Adrenal gland (tissue), 5 donors: ENCODE results near the gene DMXL1.

Source experiments
- POLR2A ChIP-seq, 2 donors: fragments of 450-650 bp; IDR thresholded peaks; one replicate each; pipeline ENCODE4 v1.6.1; 2017; ENCODE audit warnings: antibody characterized with exemption in 2 of 2, mild to moderate bottlenecking in 2 of 2, moderate library complexity in 1 of 2
- TF ChIP-seq, protein P1 (sequence below), 6 experiments: fragments of 450-650 bp in 4 of 6; fragments of 200-600 bp in 2 of 6; sonication (generic) in 1 of 6; IDR thresholded peaks; 1 replicate in 5 of 6; 2 replicates in 1 of 6; pipeline versions ENCODE4 v1.5.1 to v1.8.0; 2016 to 2021; ENCODE audit warnings: antibody characterized with exemption in 6 of 6, mild to moderate bottlenecking in 2 of 6, moderate library complexity in 1 of 6
- donor health status: DM: no; HTN: no; CAD: no.

DNA sequence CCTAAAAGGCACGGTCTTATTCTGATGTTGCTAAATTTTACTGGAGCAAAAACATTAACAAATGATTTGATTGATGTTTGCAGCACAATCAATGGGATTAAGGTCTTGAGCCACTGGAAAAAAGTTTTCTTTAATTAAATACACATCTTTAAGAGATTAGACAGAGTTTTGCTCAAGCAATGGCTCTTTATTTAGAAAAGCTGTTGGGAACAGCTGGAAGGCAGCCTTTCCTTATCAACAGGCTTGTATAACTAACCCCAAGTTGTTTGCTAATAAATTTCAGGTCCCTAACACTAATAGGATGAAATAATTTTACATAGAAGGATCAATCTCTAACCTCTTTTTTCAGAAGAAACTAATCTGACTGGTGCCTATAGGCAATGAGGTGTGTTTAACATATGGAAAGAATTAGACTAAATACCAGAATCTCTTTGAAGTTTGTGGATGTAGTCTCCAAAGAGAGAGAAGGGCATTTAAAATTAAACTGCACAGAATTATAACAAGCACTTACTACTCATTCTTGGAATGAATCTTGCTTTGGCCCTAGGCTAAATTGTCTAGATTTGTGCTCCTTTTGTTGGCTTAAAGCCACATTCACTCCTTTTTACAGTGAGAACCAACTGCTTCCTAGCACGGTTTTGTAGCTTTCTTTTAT, 217.6 kb downstream of the DMXL1 start:
- TF ChIP-seq, protein P1, sequence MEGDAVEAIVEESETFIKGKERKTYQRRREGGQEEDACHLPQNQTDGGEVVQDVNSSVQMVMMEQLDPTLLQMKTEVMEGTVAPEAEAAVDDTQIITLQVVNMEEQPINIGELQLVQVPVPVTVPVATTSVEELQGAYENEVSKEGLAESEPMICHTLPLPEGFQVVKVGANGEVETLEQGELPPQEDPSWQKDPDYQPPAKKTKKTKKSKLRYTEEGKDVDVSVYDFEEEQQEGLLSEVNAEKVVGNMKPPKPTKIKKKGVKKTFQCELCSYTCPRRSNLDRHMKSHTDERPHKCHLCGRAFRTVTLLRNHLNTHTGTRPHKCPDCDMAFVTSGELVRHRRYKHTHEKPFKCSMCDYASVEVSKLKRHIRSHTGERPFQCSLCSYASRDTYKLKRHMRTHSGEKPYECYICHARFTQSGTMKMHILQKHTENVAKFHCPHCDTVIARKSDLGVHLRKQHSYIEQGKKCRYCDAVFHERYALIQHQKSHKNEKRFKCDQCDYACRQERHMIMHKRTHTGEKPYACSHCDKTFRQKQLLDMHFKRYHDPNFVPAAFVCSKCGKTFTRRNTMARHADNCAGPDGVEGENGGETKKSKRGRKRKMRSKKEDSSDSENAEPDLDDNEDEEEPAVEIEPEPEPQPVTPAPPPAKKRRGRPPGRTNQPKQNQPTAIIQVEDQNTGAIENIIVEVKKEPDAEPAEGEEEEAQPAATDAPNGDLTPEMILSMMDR (IDR thresholded peaks at IDR 0.05), result no peak
- no peak for TF ChIP-seq POLR2A (IDR thresholded peaks at IDR 0.05)
